H1 (cell line): ENCODE data around the gene ACTR5.
A peak's percentile ranks its signal among the peaks of the same experiment; 100 is the strongest.

Experiments used
- EP300 ChIP-seq, 2 experiments: IDR thresholded peaks; 1 replicate in 1 of 2; 2 replicates in 1 of 2; pipeline ENCODE4 v1.6.1; 2011 to 2012; ENCODE audit warnings: low read depth in 2 of 2, low read length in 2 of 2, mild to moderate bottlenecking in 2 of 2, borderline replicate concordance in 1 of 2, inconsistent platforms in 1 of 2, moderate library complexity in 1 of 2
- HDAC2 ChIP-seq, 2 experiments: fragments of 300-600 bp in 1 of 2; sonication (generic) in 1 of 2; IDR thresholded peaks; 2 replicates each; pipeline ENCODE4 v1.6.1; 2011 to 2012; ENCODE audit warnings: low read depth in 2 of 2, low read length in 2 of 2, mild to moderate bottlenecking in 2 of 2, moderate library complexity in 2 of 2, borderline replicate concordance in 1 of 2, inconsistent platforms in 1 of 2
- MAFK ChIP-seq: IDR thresholded peaks from 2 replicates; pipeline ENCODE4 v1.6.1; 2012; ENCODE audit warnings: low read depth, mild to moderate bottlenecking, improper control_type of control experiment, low read length
- NANOG ChIP-seq: IDR thresholded peaks from 2 replicates; pipeline ENCODE4 v1.6.1; 2011; ENCODE audit warnings: low read length, low read depth, mild to moderate bottlenecking, inconsistent platforms; ENCODE audit not compliant: insufficient read depth, poor library complexity, severe bottlenecking
- POLR2AphosphoS5 ChIP-seq: IDR thresholded peaks from 2 replicates; pipeline ENCODE4 v1.6.1; 2011; ENCODE audit warnings: low read depth, low read length
- RXRA ChIP-seq: IDR thresholded peaks from 2 replicates; pipeline ENCODE4 v1.6.1; 2011; ENCODE audit warnings: low read depth, mild to moderate bottlenecking, low read length, moderate library complexity; ENCODE audit not compliant: insufficient read depth
- SP1 ChIP-seq: IDR thresholded peaks from 2 replicates; pipeline ENCODE4 v1.6.1; 2011; ENCODE audit warnings: low read depth, low read length
- SUZ12 ChIP-seq: fragments of 200-600 bp; sonication (generic); IDR thresholded peaks from 2 replicates; pipeline ENCODE4 v1.6.1; 2012; ENCODE audit warnings: mild to moderate bottlenecking, inconsistent platforms, low read length, moderate library complexity, mixed read lengths
- ZNF274 ChIP-seq: IDR thresholded peaks from 2 replicates; pipeline ENCODE4 v1.7.0; 2012; ENCODE audit warnings: low read length, borderline replicate concordance; ENCODE audit errors: extremely low read depth
- TF ChIP-seq, protein P1 (sequence below), 3 experiments: IDR thresholded peaks; 1 replicate in 2 of 3; 2 replicates in 1 of 3; pipeline versions ENCODE4 v1.5.1 to v1.6.1; 2011; ENCODE audit warnings: low read length in 3 of 3, mild to moderate bottlenecking in 3 of 3, inconsistent platforms in 2 of 3, low read depth in 1 of 3, moderate library complexity in 1 of 3; ENCODE audit not compliant: insufficient read depth in 1 of 3; ENCODE audit errors: control extremely low read depth in 1 of 3

DNA sequence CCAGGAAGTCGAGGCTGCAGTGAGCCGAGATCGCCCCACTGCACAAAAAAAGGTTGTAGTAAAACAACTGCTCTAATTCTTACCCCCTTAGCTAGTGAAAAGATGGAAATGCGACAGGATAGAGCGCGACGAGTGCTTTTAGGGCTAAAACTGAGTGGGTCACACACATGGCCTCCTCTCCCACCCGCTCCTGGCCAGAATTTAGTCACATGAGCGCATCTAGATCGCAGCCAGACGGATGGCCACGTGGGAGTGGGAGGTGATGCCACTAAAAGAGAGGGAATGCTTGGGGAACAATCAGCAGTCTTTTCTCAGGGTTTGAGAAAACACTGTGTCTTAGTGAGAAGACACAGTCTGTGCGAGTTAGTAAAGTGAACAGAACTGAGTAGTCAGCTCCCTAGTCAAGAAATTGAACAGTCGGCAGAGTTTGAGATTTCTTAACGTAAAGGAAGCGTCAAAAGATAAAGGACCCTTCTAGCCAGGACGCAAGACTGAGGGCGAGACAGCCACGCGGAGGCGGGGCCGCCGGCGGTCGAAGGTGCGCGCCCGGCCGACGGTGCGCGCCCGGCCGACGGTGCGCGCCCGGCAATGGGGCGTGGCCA lies 664 bp upstream of the ACTR5 start:
- TF ChIP-seq EP300 (IDR thresholded peaks at IDR 0.05; ENCODE audit: borderline replicate concordance in 1 of 2, low read depth in 2 of 2, low read length in 2 of 2) (no peak), POLR2AphosphoS5 (no peak), MAFK (no peak), SUZ12 (0 out of 2 replicates have a peak, but pooled peaks have one; percentile 18), ZNF274 (no peak), RXRA (no peak), SP1 (no peak), NANOG (no peak), HDAC2 (IDR thresholded peaks at IDR 0.05; ENCODE audit: borderline replicate concordance in 1 of 2, low read depth in 2 of 2, low read length in 2 of 2) (no peak)
- TF ChIP-seq, protein P1, sequence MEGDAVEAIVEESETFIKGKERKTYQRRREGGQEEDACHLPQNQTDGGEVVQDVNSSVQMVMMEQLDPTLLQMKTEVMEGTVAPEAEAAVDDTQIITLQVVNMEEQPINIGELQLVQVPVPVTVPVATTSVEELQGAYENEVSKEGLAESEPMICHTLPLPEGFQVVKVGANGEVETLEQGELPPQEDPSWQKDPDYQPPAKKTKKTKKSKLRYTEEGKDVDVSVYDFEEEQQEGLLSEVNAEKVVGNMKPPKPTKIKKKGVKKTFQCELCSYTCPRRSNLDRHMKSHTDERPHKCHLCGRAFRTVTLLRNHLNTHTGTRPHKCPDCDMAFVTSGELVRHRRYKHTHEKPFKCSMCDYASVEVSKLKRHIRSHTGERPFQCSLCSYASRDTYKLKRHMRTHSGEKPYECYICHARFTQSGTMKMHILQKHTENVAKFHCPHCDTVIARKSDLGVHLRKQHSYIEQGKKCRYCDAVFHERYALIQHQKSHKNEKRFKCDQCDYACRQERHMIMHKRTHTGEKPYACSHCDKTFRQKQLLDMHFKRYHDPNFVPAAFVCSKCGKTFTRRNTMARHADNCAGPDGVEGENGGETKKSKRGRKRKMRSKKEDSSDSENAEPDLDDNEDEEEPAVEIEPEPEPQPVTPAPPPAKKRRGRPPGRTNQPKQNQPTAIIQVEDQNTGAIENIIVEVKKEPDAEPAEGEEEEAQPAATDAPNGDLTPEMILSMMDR (IDR thresholded peaks at IDR 0.05; ENCODE audit: control extremely low read depth in 1 of 3, insufficient read depth in 1 of 3, low read depth in 1 of 3, low read length in 3 of 3) = no peak
